Measurements from ENCODE around the gene SH3BP5.

- TF ChIP-seq FOXM1 (IDR thresholded peaks at IDR 0.05; ENCODE audit: borderline replicate concordance, low read depth) (no peak), RAD21 (IDR thresholded peaks at IDR 0.05; ENCODE audit: low read depth) (no peak)
Measured at GRCh38 chr3:15273227-15273626, 59.2 kb downstream of the SH3BP5 start.

Measured in Ishikawa (cell line).